Measurements from ENCODE around the gene PBX4.
A peak's percentile ranks its signal among the peaks of the same experiment; 100 is the strongest.

PBX4 gene

DNA sequence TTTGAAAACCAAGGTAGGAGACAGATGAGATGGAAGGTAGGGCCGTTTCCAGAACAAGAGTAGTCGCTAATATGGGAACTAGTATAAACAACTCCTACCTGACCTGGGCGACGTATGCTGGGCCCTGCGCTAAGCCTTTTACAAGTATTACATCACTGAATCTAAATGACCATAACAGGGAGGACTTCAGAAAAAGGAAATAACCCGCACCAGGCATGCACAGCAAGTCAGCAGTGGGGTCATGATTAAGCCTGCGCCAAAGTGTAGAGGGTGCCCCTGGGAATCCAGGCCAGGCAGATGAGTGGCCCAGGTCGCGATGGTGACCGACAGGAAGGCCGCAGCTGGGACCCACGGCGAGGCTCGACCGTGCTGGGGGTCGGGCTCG lies 44.4 kb upstream of the PBX4 start:
- no peak overlapping the region for H2AFZ ChIP-seq (ENCODE audit: low read depth, low read length, severe bottlenecking)

DNA sequence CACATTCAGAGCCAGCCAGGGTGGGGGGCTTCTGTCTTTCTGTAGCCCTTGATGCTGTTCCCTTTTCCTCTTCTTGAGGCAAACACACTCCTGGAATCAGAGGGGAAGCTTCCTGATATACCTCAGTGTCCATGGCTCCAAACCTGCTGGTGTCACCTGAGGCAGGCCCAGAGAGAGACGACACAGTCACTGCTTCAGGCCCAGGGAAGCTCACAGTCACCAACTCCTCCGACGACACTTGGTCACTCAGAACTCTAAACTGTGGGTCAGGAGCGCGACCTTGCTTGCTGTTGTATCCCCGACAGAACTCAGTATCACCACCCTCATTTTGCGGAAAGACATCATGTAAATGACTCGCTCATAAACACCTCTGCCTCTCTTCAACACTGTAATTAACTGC lies 43.9 kb upstream of the PBX4 start:
- peak overlapping the region; percentile 56 for H3K4me3 ChIP-seq (ENCODE audit: insufficient read depth, low read length, poor library complexity, severe bottlenecking)
- no peaks in the 10 kb centered on the region for H3K9me2 ChIP-seq (replicated peaks; ENCODE audit: insufficient read depth, low read length)
- H4K20me1 ChIP-seq (ENCODE audit: low read depth, low read length), result no peaks in the 10 kb centered on the region
- peak overlapping the region; percentile 93 for H3K27ac ChIP-seq (ENCODE audit: low read depth, low read length)
- H3K79me2 ChIP-seq (ENCODE audit: insufficient read depth, low read length), result peaks cover 33% of the 10 kb centered on the region
- peak overlapping the region; percentile 86 for H3K9ac ChIP-seq (ENCODE audit: low read length)
- TF ChIP-seq, protein P1, sequence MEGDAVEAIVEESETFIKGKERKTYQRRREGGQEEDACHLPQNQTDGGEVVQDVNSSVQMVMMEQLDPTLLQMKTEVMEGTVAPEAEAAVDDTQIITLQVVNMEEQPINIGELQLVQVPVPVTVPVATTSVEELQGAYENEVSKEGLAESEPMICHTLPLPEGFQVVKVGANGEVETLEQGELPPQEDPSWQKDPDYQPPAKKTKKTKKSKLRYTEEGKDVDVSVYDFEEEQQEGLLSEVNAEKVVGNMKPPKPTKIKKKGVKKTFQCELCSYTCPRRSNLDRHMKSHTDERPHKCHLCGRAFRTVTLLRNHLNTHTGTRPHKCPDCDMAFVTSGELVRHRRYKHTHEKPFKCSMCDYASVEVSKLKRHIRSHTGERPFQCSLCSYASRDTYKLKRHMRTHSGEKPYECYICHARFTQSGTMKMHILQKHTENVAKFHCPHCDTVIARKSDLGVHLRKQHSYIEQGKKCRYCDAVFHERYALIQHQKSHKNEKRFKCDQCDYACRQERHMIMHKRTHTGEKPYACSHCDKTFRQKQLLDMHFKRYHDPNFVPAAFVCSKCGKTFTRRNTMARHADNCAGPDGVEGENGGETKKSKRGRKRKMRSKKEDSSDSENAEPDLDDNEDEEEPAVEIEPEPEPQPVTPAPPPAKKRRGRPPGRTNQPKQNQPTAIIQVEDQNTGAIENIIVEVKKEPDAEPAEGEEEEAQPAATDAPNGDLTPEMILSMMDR (IDR thresholded peaks at IDR 0.05; ENCODE audit: insufficient read depth, low read length, poor library complexity, severe bottlenecking), result no peak
- no peak for TF ChIP-seq EZH2phosphoT487 (conservative IDR thresholded peaks at IDR 0.05; ENCODE audit: low read length)
- H2AFZ ChIP-seq (ENCODE audit: low read depth, low read length, severe bottlenecking), result no peak overlapping the region
- H3K27me3 ChIP-seq (ENCODE audit: low read length), result no peaks in the 10 kb centered on the region
- peaks cover 30% of the 10 kb centered on the region for H3F3A ChIP-seq (ENCODE audit: insufficient read depth)
- H3K4me2 ChIP-seq (ENCODE audit: low read depth, low read length, poor library complexity, severe bottlenecking), result peak overlapping the region; percentile 95
- 0 out of 2 replicates have a peak, but pooled peaks cover 6% of the 10 kb centered on the region for H3K36me3 ChIP-seq (ENCODE audit: low read length)
- no peaks in the 10 kb centered on the region for H3K9me3 ChIP-seq (ENCODE audit: insufficient read depth, low read length)

More for the DNA sequence above, 44.4 kb upstream of the PBX4 start:
- peak overlapping the region; percentile 56 for H3K4me3 ChIP-seq (ENCODE audit: insufficient read depth, low read length, poor library complexity, severe bottlenecking)
- peak overlapping the region; percentile 93 for H3K27ac ChIP-seq (ENCODE audit: low read depth, low read length)
- peak overlapping the region; percentile 95 for H3K4me2 ChIP-seq (ENCODE audit: low read depth, low read length, poor library complexity, severe bottlenecking)
- peak overlapping the region; percentile 86 for H3K9ac ChIP-seq (ENCODE audit: low read length)
- H3F3A ChIP-seq (ENCODE audit: insufficient read depth), result peaks cover 34% of the 10 kb centered on the region
- H3K79me2 ChIP-seq (ENCODE audit: insufficient read depth, low read length), result peaks cover 36% of the 10 kb centered on the region
- 0 out of 2 replicates have a peak, but pooled peaks cover 6% of the 10 kb centered on the region for H3K36me3 ChIP-seq (ENCODE audit: low read length)
- no peaks in the 10 kb centered on the region for H3K27me3 ChIP-seq (ENCODE audit: low read length)
- no peaks in the 10 kb centered on the region for H4K20me1 ChIP-seq (ENCODE audit: low read depth, low read length)
- H3K9me2 ChIP-seq (replicated peaks; ENCODE audit: insufficient read depth, low read length), result no peaks in the 10 kb centered on the region
- H3K9me3 ChIP-seq (ENCODE audit: insufficient read depth, low read length), result no peaks in the 10 kb centered on the region
- TF ChIP-seq, protein P1 (IDR thresholded peaks at IDR 0.05; ENCODE audit: insufficient read depth, low read length, poor library complexity, severe bottlenecking), result no peak
- no peak for TF ChIP-seq EZH2phosphoT487 (conservative IDR thresholded peaks at IDR 0.05; ENCODE audit: low read length)

DNA sequence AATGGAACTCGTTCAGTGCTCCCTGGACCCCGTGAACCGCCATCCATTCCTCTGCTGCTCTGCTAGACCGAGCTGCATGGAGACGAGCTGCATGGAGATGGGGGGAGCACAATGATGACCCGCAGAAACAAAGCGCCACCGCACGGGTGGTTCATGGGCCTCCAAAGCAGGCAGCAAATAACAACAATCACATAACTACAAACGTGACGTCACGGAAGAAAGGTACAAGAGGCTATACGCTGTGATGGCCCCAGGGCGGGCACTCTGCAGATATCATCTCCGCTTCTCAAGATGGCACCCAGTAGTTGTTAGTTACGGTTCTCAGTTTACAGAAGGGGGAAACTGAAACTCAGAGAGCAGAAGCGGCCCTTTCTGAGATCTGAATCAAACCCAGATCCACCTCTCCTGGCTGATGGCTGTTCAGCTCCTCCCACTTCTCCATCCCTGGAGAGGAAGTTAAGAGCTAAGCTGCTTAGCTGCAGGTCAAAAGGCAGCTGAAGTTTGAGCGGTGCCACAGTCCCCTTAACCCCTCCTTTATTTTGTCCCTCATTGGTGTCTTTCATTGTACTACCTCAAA lies 43.3 kb upstream of the PBX4 start:
- Histone ChIP-seq H3K4me2 (ENCODE audit: low read depth, low read length, poor library complexity, severe bottlenecking) (peak overlapping the region; percentile 95), H3K9ac (ENCODE audit: low read length) (peak overlapping the region; percentile 86), H2AFZ (ENCODE audit: low read depth, low read length, severe bottlenecking) (no peak overlapping the region), H3F3A (ENCODE audit: insufficient read depth) (peaks cover 25% of the 10 kb centered on the region), H3K27ac (ENCODE audit: low read depth, low read length) (peak overlapping the region; percentile 93), H3K79me2 (ENCODE audit: insufficient read depth, low read length) (peaks cover 33% of the 10 kb centered on the region), H4K20me1 (ENCODE audit: low read depth, low read length) (no peaks in the 10 kb centered on the region), H3K4me3 (ENCODE audit: insufficient read depth, low read length, poor library complexity, severe bottlenecking) (peak overlapping the region; percentile 56), H3K9me2 (replicated peaks; ENCODE audit: insufficient read depth, low read length) (no peaks in the 10 kb centered on the region), H3K9me3 (ENCODE audit: insufficient read depth, low read length) (no peaks in the 10 kb centered on the region), H3K27me3 (ENCODE audit: low read length) (no peaks in the 10 kb centered on the region), H3K36me3 (ENCODE audit: low read length) (0 out of 2 replicates have a peak, but pooled peaks cover 6% of the 10 kb centered on the region)
- no peak for TF ChIP-seq EZH2phosphoT487 (conservative IDR thresholded peaks at IDR 0.05; ENCODE audit: low read length)
- TF ChIP-seq, protein P1 (IDR thresholded peaks at IDR 0.05; ENCODE audit: insufficient read depth, low read length, poor library complexity, severe bottlenecking), result no peak
